A673 (cell line): ENCODE measurements around the gene MRPL22. TPM values are rescaled to one million over a fixed set of nuclear protein-coding genes. Genes with fewer than 3 reads are reported as not detected.

Experiments
- BruUV-seq: library from RNA; stranded (reverse); fragments of 400-500 nt; replicated peaks from 2 replicates; lab custom pipeline; 2021; lab: Mats Ljungman, UMichigan
- CTCF ChIA-PET: fragments of 300-600 bp; sonication (Branson Sonifier 250); formaldehyde crosslinking; loops from one replicate; lab custom pipeline; 2022; ENCODE audit warnings: antibody characterized with exemption; lab: Charles Lee
- POLR2A ChIA-PET: fragments of 300-600 bp; sonication (Branson Sonifier 250); formaldehyde crosslinking; loops from one replicate; lab custom pipeline; 2022; ENCODE audit warnings: antibody characterized with exemption; ENCODE audit not compliant: low non-redundant PET; lab: Charles Lee
- DNase-seq: peaks from one replicate; pipeline ENCODE4 v3.0.0-alpha.2; 2015; ENCODE audit warnings: low spot score
- H3K27ac ChIP-seq: fragments of 200-600 bp; sonication (generic); 2 replicates; pipeline ENCODE4 v1.5.1; 2016; ENCODE audit warnings: mixed run types, low read depth, mild to moderate bottlenecking, mixed read lengths, antibody characterized with exemption, low read length; ENCODE audit not compliant: poor library complexity, severe bottlenecking
- H3K27me3 ChIP-seq: fragments of 200-600 bp; sonication (generic); replicated peaks from 2 replicates; pipeline ENCODE4 v1.6.1; 2017; ENCODE audit warnings: mixed run types, low read depth, mild to moderate bottlenecking, mixed read lengths, antibody characterized with exemption, low read length; ENCODE audit not compliant: insufficient read depth, poor library complexity
- H3K36me3 ChIP-seq: fragments of 200-600 bp; sonication (generic); 2 replicates; pipeline ENCODE4 v1.6.1; 2016; ENCODE audit warnings: mixed run types, mild to moderate bottlenecking, mixed read lengths, antibody characterized with exemption, low read length; ENCODE audit not compliant: insufficient read depth, poor library complexity, severe bottlenecking
- H3K4me1 ChIP-seq: fragments of 200-600 bp; sonication (generic); 2 replicates; pipeline ENCODE4 v1.6.1; 2017; ENCODE audit warnings: mixed run types, mild to moderate bottlenecking, mixed read lengths, antibody characterized with exemption, low read length; ENCODE audit not compliant: insufficient read depth, poor library complexity, severe bottlenecking
- H3K4me3 ChIP-seq: fragments of 200-600 bp; sonication (generic); 2 replicates; pipeline ENCODE4 v1.5.1; 2016; ENCODE audit warnings: low read depth, mixed run types, mild to moderate bottlenecking, mixed read lengths, low read length; ENCODE audit not compliant: poor library complexity, severe bottlenecking
- H3K9me3 ChIP-seq: fragments of 200-600 bp; sonication (generic); 2 replicates; pipeline ENCODE4 v1.6.1; 2016; ENCODE audit warnings: mixed run types, low read depth, mild to moderate bottlenecking, mixed read lengths, antibody characterized with exemption, low read length; ENCODE audit not compliant: poor library complexity, severe bottlenecking
- EZH2 ChIP-seq: fragments of 200-600 bp; sonication (generic); IDR thresholded peaks from 2 replicates; pipeline ENCODE4 v1.6.1; 2017; ENCODE audit warnings: borderline replicate concordance, low read depth, mild to moderate bottlenecking, mixed read lengths, antibody characterized with exemption, low read length; ENCODE audit not compliant: poor library complexity, severe bottlenecking
- intact Hi-C: fragments of 100-400 bp; cut with micrococcal nuclease; formaldehyde crosslinking; loops from one replicate; pipeline ENCODE4 v1.10.0; 2022; ENCODE audit not compliant: unreplicated experiment
- total RNA-seq: library from RNA; stranded (reverse); gene quantifications from 2 replicates; pipeline ENCODE4 v1.2.3, GENCODE V29; 2021
- TF ChIP-seq, protein P1 (sequence below): fragments of 300-800, 200-600 bp; sonication (generic); conservative IDR thresholded peaks from 2 replicates; pipeline ENCODE4 v1.5.1; 2017; ENCODE audit warnings: low read depth, mild to moderate bottlenecking, antibody characterized with exemption, low read length, moderate library complexity, mixed read lengths

Gene MRPL22
- total RNA-seq, 1 experiment from 2014 or later: 143 TPM

DNA sequence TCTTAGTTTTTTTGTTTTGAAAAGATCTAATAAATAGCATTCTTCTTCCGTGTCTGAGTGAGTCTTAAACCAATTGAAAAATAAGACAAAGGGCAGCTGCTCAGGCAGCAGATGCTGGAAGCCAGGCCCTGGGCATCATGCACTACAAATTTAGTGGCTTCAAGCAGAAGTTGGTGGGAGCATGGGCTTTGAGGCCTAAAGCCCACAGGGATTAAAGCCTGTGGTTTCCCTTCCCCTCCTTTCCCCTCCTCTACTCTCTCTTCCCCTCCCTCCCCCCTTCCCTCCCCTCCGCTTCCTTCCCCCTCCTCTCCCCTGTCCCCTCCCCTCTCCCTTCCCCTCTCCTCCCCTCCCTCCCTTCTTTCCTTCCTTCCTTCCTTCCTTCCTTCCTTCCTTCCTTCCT lies 52.6 kb downstream of the MRPL22 start:
- intact Hi-C loops: loop anchor here (1.0 kb wide), 1 partner anchor 57 kb away; no protein-coding TSS in a partner anchor
- Histone ChIP-seq H3K27ac (peak overlapping the region; percentile 77), H3K27me3 (no peaks in the 10 kb centered on the region), H3K36me3 (no peaks in the 10 kb centered on the region), H3K4me1 (peaks cover 35% of the 10 kb centered on the region), H3K9me3 (no peaks in the 10 kb centered on the region), H3K4me3 (no peak overlapping the region)
- ChIA-PET CTCF (interaction anchor here (0.6 kb wide), 1 partner anchor 1576 kb away, joined by 3 read pairs; no protein-coding TSS in a partner anchor), POLR2A (no interaction called here)
- no TSS peak for BruUV-seq
- DNase-seq: peak; percentile 80
- TF ChIP-seq, protein P1, sequence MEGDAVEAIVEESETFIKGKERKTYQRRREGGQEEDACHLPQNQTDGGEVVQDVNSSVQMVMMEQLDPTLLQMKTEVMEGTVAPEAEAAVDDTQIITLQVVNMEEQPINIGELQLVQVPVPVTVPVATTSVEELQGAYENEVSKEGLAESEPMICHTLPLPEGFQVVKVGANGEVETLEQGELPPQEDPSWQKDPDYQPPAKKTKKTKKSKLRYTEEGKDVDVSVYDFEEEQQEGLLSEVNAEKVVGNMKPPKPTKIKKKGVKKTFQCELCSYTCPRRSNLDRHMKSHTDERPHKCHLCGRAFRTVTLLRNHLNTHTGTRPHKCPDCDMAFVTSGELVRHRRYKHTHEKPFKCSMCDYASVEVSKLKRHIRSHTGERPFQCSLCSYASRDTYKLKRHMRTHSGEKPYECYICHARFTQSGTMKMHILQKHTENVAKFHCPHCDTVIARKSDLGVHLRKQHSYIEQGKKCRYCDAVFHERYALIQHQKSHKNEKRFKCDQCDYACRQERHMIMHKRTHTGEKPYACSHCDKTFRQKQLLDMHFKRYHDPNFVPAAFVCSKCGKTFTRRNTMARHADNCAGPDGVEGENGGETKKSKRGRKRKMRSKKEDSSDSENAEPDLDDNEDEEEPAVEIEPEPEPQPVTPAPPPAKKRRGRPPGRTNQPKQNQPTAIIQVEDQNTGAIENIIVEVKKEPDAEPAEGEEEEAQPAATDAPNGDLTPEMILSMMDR: no peak
- no peak for TF ChIP-seq EZH2

DNA sequence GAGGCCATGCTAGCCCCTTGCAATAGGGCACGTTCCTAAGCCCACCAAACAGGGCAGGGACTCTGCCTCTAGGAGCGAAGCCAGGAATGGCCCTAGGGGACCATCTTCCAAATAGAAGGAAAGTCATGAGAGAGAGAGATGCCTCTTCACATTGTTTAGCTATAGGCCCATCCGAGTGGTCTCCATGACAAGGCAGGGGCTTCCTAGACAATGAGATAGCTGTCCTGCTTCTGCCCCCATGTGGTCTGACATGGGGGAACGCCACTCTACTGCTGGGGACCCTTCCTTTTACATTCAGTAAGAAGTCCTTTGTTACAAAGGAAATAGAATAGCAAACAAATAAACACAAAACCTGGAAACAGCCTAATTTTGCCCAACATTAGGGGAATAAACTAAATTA lies 54.8 kb downstream of the MRPL22 start:
- TF ChIP-seq EZH2: no peak
- TF ChIP-seq, protein P1: peak; percentile 55
- intact Hi-C loops: no loop called here
- ChIA-PET POLR2A (interaction anchor here (0.5 kb wide), 1 partner anchor 55 kb away, joined by 19 read pairs; no protein-coding TSS in a partner anchor), CTCF (interaction anchor here (0.6 to 1.6 kb wide), 3 partner anchors 9 to 80 kb away, joined by 4 to 6 read pairs (median 5); no protein-coding TSS in a partner anchor)
- Histone ChIP-seq H3K27ac (peak overlapping the region; percentile 75), H3K9me3 (no peaks in the 10 kb centered on the region), H3K4me3 (no peak overlapping the region), H3K4me1 (peaks cover 35% of the 10 kb centered on the region), H3K36me3 (no peaks in the 10 kb centered on the region), H3K27me3 (no peaks in the 10 kb centered on the region)
- DNase-seq: peak; percentile 56
- no TSS peak for BruUV-seq

DNA sequence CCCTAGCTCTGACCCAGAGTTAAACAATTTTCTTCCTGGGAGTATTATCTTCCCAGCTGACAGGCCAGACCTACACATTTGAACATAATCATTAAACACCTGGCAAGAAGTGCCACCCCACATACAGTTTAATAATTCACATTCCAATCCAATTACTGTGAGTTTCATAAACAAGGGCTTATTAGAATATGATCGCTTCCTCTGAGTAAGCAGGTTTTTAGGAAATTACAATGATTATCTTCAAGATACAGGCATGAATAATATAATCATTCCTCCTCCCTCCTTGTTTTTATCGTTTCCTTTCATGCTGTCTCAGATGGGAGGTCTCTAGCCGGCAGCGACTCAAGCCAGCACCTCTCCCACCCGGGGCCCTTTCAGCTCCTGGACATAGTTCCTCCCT lies 56.9 kb downstream of the MRPL22 start:
- TF ChIP-seq EZH2: no peak
- TF ChIP-seq, protein P1: no peak
- POLR2A ChIA-PET: interaction anchor here (0.6 kb wide), 1 partner anchor 25 kb away, joined by 4 read pairs; no protein-coding TSS in a partner anchor
- CTCF ChIA-PET: no interaction called here
- Histone ChIP-seq H3K36me3 (no peaks in the 10 kb centered on the region), H3K27ac (peak overlapping the region; percentile 75), H3K4me3 (no peak overlapping the region), H3K4me1 (peaks cover 31% of the 10 kb centered on the region), H3K27me3 (no peaks in the 10 kb centered on the region), H3K9me3 (no peaks in the 10 kb centered on the region)
- intact Hi-C loops: loop anchor here (1.0 kb wide), 1 partner anchor 53 kb away; no protein-coding TSS in a partner anchor
- DNase-seq: peak; percentile 46
- no TSS peak for BruUV-seq
